Cardiac muscle cell (in vitro differentiated cells and primary cell): ENCODE measurements around the gene OR6A2. TPM values are rescaled to one million over a fixed set of nuclear protein-coding genes. Genes with fewer than 3 reads are reported as not detected.

Experiments
- DNase-seq, 2 donors: peaks; one replicate each; pipeline versions ENCODE4 v3.0.0 to v3.0.0-alpha.2; 2010 to 2017; ENCODE audit warnings: low read depth in 1 of 2, low spot score in 1 of 2
- H3K27ac ChIP-seq: fragments of 200-600 bp; sonication (generic); 2 replicates; pipeline ENCODE4 v1.5.1; 2016
- H3K27me3 ChIP-seq: fragments of 200-600 bp; sonication (generic); 2 replicates; pipeline ENCODE4 v1.6.0; 2016; ENCODE audit warnings: control low read depth
- H3K36me3 ChIP-seq: fragments of 200-600 bp; sonication (generic); 2 replicates; pipeline ENCODE4 v1.5.1; 2016; ENCODE audit warnings: control low read depth
- H3K4me1 ChIP-seq: fragments of 200-600 bp; sonication (generic); 2 replicates; pipeline ENCODE4 v1.8.1; 2017; ENCODE audit warnings: low read depth, mild to moderate bottlenecking, mixed run types
- H3K4me3 ChIP-seq: fragments of 200-600 bp; sonication (generic); 2 replicates; pipeline ENCODE4 v1.5.1; 2016; ENCODE audit warnings: mild to moderate bottlenecking
- H3K9me3 ChIP-seq: fragments of 200-600 bp; sonication (generic); 2 replicates; pipeline ENCODE4 v1.5.1; 2017; ENCODE audit warnings: low read depth, mild to moderate bottlenecking, control low read depth
- polyA plus RNA-seq: library from polyadenylated mRNA; unstranded; fragments of >200 nt; fragmentation: Nextera tagmentation; extraction: Ambion mirVana; gene quantifications from 2 replicates; pipeline ENCODE4 v1.2.1, GENCODE V29; 2016
- total RNA-seq: library from RNA; depleted of rRNA; stranded (reverse); fragments of >200 nt; gene quantifications from 2 replicates; pipeline ENCODE4 v1.2.3, GENCODE V29; 2016
- TF ChIP-seq, protein P1 (sequence below): IDR thresholded peaks from 2 replicates; pipeline ENCODE4 v1.5.1; 2012; ENCODE audit warnings: low read depth, mild to moderate bottlenecking, low read length

Gene OR6A2
- total and polyA plus RNA-seq, 2 experiments from 2014 or later: 0.07 to 0.12 TPM

DNA sequence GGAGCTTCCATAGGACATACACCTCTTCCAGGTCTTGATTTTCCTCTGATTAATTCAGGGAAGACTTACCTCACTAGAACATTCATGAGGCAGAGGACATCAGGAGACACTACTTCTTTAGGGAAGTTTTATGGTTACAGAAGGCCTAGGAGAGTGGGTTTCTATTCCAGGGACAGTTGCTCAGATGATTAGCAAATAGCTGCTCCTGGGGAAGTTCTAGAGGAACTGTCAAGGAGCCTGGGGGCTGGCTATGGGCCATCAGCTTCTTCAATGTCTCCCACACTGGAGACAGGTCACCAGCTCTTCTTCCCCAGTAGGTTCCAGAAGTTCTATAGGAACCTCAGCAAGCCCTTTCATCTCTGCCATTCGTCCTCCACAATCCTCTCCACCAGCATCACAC lies 34.5 kb upstream of the OR6A2 start:
- no peaks in the 10 kb centered on the region for H3K4me1 ChIP-seq
- H3K4me3 ChIP-seq: no peak overlapping the region
- H3K36me3 ChIP-seq: no peaks in the 10 kb centered on the region
- DNase-seq: no peak
- H3K9me3 ChIP-seq: no peaks in the 10 kb centered on the region
- H3K27me3 ChIP-seq: no peaks in the 10 kb centered on the region
- TF ChIP-seq, protein P1, sequence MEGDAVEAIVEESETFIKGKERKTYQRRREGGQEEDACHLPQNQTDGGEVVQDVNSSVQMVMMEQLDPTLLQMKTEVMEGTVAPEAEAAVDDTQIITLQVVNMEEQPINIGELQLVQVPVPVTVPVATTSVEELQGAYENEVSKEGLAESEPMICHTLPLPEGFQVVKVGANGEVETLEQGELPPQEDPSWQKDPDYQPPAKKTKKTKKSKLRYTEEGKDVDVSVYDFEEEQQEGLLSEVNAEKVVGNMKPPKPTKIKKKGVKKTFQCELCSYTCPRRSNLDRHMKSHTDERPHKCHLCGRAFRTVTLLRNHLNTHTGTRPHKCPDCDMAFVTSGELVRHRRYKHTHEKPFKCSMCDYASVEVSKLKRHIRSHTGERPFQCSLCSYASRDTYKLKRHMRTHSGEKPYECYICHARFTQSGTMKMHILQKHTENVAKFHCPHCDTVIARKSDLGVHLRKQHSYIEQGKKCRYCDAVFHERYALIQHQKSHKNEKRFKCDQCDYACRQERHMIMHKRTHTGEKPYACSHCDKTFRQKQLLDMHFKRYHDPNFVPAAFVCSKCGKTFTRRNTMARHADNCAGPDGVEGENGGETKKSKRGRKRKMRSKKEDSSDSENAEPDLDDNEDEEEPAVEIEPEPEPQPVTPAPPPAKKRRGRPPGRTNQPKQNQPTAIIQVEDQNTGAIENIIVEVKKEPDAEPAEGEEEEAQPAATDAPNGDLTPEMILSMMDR: no peak
- H3K27ac ChIP-seq: no peak overlapping the region

DNA sequence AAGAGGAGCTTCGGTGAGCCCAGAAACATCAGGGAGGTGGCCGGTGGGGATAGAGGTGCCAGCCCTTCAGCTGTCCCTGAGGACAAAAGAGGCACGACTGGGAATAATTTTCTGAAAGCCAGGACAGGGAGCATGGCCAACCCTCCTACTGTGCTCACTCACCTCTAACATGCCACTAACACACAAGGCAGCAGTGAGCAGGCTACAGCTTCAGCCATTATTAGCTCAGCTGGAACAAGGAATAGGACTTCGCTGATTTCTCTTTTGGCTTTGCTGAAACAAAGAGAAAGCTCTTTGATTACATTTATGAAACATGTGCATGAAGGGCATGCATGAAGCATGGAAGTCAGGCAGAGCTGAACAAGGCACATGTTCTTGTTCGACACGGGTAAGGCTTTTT lies 33.9 kb upstream of the OR6A2 start:
- Histone ChIP-seq H3K27me3 (no peaks in the 10 kb centered on the region), H3K9me3 (no peaks in the 10 kb centered on the region), H3K4me1 (no peaks in the 10 kb centered on the region), H3K36me3 (no peaks in the 10 kb centered on the region), H3K27ac (no peak overlapping the region), H3K4me3 (no peak overlapping the region)
- no peak for DNase-seq
- TF ChIP-seq, protein P1: no peak

DNA sequence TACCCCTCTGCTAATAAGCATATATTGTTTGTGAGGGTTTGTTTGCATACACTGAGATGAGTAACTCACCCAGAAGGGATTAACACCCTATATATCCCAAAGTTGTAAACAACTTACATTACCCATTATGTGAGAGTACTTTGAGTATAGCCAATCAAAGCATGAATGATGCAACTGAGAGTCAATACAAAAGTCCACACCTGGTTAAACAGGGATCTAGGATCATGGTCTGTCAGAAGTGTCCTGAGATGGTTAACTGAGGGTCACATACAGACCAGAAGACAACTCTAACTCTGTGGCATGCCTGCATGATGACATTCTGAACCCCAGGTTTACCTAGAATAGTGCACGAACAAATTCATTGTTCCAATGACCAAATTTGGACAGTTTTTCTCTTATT lies 28.6 kb upstream of the OR6A2 start:
- no peaks in the 10 kb centered on the region for H3K4me1 ChIP-seq
- no peak overlapping the region for H3K4me3 ChIP-seq
- no peak overlapping the region for H3K27ac ChIP-seq
- no peak for DNase-seq
- no peaks in the 10 kb centered on the region for H3K27me3 ChIP-seq
- TF ChIP-seq, protein P1: no peak
- H3K36me3 ChIP-seq: no peaks in the 10 kb centered on the region
- H3K9me3 ChIP-seq: no peaks in the 10 kb centered on the region

DNA sequence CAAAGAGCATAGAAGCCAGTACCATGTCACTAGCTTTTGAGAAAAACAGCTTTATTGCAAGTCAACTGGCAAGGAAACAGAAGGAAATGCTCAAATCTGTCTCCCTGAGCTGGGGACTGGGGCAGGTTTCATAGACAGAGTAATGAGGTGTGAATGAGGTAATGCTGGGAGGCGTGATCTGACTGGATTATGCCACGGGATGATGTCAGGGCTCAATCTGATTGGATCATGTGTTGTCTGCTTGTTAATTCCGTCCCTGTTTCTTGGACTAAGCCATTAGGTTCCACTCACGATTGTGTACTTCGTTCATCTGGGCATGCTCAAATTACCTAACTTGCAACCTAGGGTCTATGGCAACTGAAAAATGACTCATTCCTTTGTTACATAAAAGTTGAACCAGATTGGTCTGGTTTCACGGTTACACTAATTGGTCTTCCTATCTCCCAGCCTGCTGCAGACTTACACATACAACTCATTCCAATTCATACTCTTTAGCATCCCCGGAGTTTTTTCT lies 25.8 kb upstream of the OR6A2 start:
- Histone ChIP-seq H3K36me3 (no peaks in the 10 kb centered on the region), H3K4me1 (no peaks in the 10 kb centered on the region), H3K27me3 (no peaks in the 10 kb centered on the region), H3K4me3 (no peak overlapping the region), H3K9me3 (no peaks in the 10 kb centered on the region), H3K27ac (no peak overlapping the region)
- DNase-seq: no peak
- TF ChIP-seq, protein P1: no peak

DNA sequence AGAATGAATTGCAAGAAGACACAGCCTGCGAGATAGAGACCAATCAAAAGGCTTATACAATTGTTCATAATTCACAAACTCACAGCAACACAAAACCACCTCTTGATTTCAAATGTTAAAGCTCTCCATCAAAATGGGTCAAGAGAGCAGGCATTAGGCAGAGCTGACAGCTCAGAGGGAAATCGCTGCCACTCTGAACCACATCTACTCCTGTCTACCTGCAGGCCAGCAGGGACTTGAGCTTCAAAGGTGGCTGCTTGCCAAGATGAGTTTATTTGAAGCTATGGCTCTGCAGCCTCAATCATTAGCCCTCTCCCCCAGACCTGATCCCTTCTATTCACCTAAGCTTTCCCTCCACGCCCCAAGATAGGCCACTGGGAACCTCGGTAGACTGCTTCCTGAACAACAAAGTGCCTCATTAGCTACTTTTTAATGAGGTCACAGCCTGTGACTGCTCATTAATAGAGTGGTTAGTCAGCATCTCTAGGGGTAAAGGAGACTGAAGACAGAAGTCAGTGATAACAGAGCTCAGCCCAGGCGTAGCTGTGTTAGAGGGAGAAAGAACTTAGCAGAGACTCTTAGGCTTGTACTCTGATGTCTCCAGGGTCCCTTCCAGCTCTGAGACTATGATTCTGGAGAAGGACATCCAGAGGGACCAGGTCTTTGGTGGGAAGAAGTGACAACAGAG lies 24.8 kb upstream of the OR6A2 start:
- TF ChIP-seq, protein P1: no peak
- H3K4me1 ChIP-seq: no peaks in the 10 kb centered on the region
- H3K27me3 ChIP-seq: no peaks in the 10 kb centered on the region
- no peaks in the 10 kb centered on the region for H3K9me3 ChIP-seq
- H3K36me3 ChIP-seq: no peaks in the 10 kb centered on the region
- DNase-seq: no peak
- no peak overlapping the region for H3K4me3 ChIP-seq
- no peak overlapping the region for H3K27ac ChIP-seq
